ENCODE results near the gene SF3B6.

Gene SF3B6

DNA sequence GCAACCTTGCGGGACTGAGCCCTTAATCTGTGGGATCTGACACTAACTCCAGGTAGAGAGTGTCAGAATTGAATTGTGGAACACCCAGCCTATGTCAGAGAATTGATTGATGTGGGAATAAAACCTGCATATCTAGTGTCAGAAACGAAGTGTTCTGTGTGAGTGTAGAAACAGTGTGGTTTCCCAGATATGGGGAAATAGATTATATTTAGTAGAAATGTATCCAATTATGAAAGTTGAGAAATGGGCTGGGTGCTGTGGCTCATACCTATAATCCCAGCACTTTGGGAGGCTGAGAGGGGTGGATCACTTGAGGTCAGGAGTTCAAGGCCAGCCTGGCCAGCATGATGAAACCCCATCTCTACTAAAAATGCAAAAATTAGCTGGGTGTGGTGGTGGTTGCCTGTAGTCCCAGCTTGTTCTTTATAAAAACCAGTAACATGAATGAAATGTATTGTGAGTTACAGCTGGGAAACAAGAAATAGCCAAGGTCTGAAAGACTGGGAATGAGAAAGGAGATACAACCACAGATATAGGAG lies 12.8 kb upstream of the SF3B6 start:
- TF ChIP-seq, protein P1, sequence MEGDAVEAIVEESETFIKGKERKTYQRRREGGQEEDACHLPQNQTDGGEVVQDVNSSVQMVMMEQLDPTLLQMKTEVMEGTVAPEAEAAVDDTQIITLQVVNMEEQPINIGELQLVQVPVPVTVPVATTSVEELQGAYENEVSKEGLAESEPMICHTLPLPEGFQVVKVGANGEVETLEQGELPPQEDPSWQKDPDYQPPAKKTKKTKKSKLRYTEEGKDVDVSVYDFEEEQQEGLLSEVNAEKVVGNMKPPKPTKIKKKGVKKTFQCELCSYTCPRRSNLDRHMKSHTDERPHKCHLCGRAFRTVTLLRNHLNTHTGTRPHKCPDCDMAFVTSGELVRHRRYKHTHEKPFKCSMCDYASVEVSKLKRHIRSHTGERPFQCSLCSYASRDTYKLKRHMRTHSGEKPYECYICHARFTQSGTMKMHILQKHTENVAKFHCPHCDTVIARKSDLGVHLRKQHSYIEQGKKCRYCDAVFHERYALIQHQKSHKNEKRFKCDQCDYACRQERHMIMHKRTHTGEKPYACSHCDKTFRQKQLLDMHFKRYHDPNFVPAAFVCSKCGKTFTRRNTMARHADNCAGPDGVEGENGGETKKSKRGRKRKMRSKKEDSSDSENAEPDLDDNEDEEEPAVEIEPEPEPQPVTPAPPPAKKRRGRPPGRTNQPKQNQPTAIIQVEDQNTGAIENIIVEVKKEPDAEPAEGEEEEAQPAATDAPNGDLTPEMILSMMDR (IDR thresholded peaks at IDR 0.05; ENCODE audit: insufficient read depth, low read depth, low read length, missing control alignments) = no peak
- DNase-seq (ENCODE audit: low read depth) = no peak
- no peak overlapping the region for H3K4me3 ChIP-seq (ENCODE audit: low read length)

DNA sequence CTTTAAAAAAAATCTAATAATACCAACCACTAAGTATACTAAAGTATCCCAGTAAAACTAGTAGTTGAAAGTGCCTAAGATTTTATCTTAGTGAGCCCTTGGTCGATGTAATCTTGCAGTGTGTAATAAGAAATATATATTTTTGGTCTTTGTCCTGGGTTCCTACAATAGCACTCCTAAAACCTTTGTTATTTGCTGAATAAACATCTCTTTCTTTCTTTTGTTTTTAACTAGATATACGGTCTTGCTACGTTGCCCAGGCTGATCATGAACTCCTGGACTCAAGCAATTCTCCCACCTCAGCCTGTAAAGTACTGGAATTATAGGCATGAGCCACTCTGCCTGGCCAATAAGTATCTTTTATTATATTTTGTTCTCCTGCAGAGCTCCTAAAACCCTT lies 10.9 kb upstream of the SF3B6 start:
- TF ChIP-seq, protein P1 (IDR thresholded peaks at IDR 0.05; ENCODE audit: insufficient read depth, low read depth, low read length, missing control alignments) = no peak

DNA sequence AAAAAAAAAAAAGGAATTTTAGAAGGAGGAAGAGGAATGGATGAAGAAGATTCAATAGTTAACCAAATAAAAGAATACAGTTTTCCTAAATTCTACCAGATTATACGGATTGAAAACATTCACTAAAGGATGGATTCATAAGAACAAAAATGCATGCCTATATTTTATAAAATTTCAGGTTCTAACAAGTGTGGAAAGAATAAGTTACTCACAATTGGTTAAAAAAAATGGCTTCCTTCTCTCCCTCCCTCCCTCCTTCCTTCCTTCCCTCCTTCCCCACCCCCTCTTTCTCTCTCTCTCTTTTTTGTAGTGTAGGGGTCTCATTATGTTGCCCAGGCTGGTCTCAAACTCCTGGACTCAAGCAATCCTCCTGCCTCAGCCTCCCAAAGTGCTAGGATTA lies 10.1 kb upstream of the SF3B6 start:
- no peak overlapping the region for H3K4me3 ChIP-seq (ENCODE audit: low read length)
- no peak for DNase-seq (ENCODE audit: low read depth)
- TF ChIP-seq, protein P1 (IDR thresholded peaks at IDR 0.05; ENCODE audit: insufficient read depth, low read depth, low read length, missing control alignments) = no peak

More for the DNA sequence above, 10.9 kb upstream of the SF3B6 start:
- no peak for DNase-seq (ENCODE audit: low read depth)
- no peak overlapping the region for H3K4me3 ChIP-seq (ENCODE audit: low read length)

DNA sequence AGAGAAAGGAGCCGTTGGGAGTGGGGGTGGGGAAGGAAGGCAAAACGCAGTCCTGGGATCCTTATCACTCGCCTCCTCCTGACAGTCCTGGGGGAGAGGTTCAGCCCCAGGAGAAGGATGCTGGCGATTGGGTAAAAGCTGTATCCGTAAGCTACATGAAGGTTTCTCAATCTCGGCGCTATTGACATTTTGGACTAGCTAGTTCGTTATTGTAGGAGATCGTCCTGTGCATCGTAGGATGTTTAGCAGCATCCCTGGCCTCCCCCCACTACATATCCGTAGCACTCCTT lies 9.0 kb upstream of the SF3B6 start:
- TF ChIP-seq, protein P1 (IDR thresholded peaks at IDR 0.05; ENCODE audit: insufficient read depth, low read depth, low read length, missing control alignments) = no peak
- H3K4me3 ChIP-seq (ENCODE audit: low read length) = peak overlapping the region; percentile 76
- DNase-seq (ENCODE audit: low read depth) = peak; percentile 33

DNA sequence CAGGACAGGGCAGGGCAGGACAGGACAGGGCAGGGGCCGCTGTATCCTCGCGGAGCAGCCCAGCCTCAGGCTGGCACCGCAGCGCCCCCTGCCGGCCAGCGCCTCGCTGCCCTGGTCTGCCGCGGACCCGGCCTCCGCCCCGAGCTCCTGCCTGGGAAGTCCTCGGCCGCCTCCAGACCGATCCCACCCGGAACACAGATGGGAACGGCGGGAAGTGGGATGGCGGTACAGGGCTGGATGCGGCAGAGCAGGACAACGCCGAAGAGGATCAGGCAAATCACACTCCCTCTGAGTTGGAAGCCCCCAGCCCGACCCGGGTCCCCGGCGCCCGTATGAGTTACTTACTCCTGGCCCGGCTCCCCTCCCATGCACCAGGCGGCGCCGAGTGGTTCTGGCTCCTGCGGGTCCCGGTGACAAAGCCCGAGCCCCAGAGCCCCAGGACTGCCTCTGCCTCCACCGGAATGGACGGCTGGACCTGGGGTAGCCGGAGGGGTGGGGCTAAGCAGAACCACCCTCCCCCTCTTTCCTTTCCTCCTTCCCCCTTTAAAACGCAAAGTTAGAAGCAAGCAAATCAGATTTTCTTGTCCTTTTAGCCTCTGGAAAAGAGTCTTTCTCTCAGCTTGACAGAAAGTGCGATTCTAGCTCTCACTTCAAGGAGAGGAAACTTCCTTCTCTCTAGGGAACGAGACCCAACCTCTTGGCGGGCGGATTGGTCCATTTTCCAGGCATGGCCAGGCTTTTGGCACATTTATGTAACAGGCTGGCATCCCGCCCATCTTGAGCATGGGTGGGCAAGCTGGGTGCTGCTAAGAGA lies 8.5 kb upstream of the SF3B6 start, which contains the start of gene TP53I3:
Gene TP53I3 (minus strand): TSS at position 449 of the 814 bp plus-strand sequence. CDS start 508 bp downstream, outside the sequence.
- TF ChIP-seq, protein P1 (IDR thresholded peaks at IDR 0.05; ENCODE audit: insufficient read depth, low read depth, low read length, missing control alignments) = peak; percentile 38
- peak; percentile 93 for DNase-seq (ENCODE audit: low read depth)
- H3K4me3 ChIP-seq (ENCODE audit: low read length) = peak within 1 kb of the TSS; percentile 76

DNA sequence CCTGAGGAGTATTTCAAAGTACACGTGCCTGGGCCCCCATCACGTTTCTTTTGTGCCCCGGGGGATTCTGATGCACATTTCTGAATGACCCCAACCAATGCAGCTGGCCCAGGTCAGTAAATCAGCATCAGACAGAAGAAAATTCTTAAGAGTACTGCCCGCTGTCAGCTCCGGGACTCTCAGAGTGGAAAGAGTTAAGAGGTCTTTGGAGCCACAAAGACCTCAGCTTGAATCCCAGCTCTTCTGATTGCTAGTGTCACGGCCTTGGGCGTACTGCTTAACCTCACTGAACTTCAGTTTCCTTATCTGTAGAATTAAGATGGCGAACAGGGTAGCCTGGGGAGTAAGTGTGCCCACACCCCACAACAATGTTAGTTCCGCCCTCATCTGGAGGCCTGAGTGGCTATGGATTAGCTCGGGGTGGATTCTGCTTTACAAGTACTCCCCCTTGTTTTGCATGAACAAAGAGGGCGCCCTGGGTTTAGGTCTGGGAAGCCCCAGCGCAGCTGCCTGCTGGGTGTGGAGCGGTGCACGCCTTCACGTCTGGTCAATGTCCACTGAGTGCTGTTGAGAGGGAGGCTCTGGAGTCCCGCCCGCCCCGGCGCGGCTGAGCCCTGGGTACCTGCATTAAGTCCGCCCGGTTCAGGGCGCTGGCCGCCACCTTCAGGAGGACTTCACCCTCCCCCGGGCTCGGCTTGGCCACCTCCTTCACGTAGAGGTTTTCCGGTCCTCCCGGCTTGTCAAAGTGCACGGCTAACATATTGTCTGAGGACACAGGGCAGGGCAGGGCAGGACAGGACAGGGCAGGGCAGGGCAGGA lies 7.7 kb upstream of the SF3B6 start:
- TF ChIP-seq, protein P1 (IDR thresholded peaks at IDR 0.05; ENCODE audit: insufficient read depth, low read depth, low read length, missing control alignments) = peak; percentile 8
- H3K4me3 ChIP-seq (ENCODE audit: low read length) = peak overlapping the region; percentile 76
- DNase-seq (ENCODE audit: low read depth) = peak; percentile 83

Data from epithelial cell of esophagus (primary cell).